Fibroblast of lung (primary cell): ENCODE data around the gene SH3PXD2A. TPM values are rescaled to one million over a fixed set of nuclear protein-coding genes. Genes with fewer than 3 reads are reported as not detected.

Experiments used
- DNase-seq, 2 donors: peaks; one replicate each; pipeline versions ENCODE4 v3.0.0 to v3.0.0-alpha.2; 2010; ENCODE audit warnings: low read depth in 2 of 2
- H2AFZ ChIP-seq: 2 replicates; pipeline ENCODE4 v1.5.1; 2012; ENCODE audit warnings: low read length, control low read depth, inconsistent platforms
- H3K27ac ChIP-seq: 2 replicates; pipeline ENCODE4 v1.5.1; 2011; ENCODE audit warnings: low read length, control low read depth; ENCODE audit not compliant: insufficient read depth
- H3K27me3 ChIP-seq: 2 replicates; pipeline ENCODE4 v1.5.1; 2011; ENCODE audit warnings: mild to moderate bottlenecking, low read length; ENCODE audit not compliant: control insufficient read depth, insufficient read depth
- H3K36me3 ChIP-seq: 2 replicates; pipeline ENCODE4 v1.5.1; 2011; ENCODE audit warnings: low read length; ENCODE audit not compliant: control insufficient read depth, insufficient read depth
- H3K4me1 ChIP-seq: 2 replicates; pipeline ENCODE4 v1.5.1; 2011; ENCODE audit warnings: low read length; ENCODE audit not compliant: control insufficient read depth, insufficient read depth; ENCODE audit errors: extremely low read depth
- H3K4me2 ChIP-seq: 2 replicates; pipeline ENCODE4 v1.5.1; 2011; ENCODE audit warnings: low read length, control low read depth; ENCODE audit not compliant: insufficient read depth; ENCODE audit errors: extremely low read depth
- H3K4me3 ChIP-seq, 4 experiments: fragments of 200-600 bp in 1 of 4; sonication (generic) in 1 of 4; replicated peaks in 1 of 4; 2 replicates each; pipeline ENCODE4 v1.5.1; 2011 to 2016; ENCODE audit warnings: low read length in 4 of 4, low read depth in 3 of 4, mild to moderate bottlenecking in 3 of 4, control low read depth in 2 of 4, inconsistent platforms in 1 of 4, mixed read lengths in 1 of 4; ENCODE audit not compliant: insufficient read depth in 1 of 4; ENCODE audit errors: control extremely low read depth in 1 of 4
- H3K79me2 ChIP-seq: 2 replicates; pipeline ENCODE4 v1.5.1; 2012; ENCODE audit warnings: mild to moderate bottlenecking, low read length, inconsistent platforms; ENCODE audit not compliant: control insufficient read depth, insufficient read depth
- H3K9ac ChIP-seq: 2 replicates; pipeline ENCODE4 v1.5.1; 2011; ENCODE audit warnings: mild to moderate bottlenecking, low read length, control low read depth; ENCODE audit not compliant: insufficient read depth
- H3K9me3 ChIP-seq: 2 replicates; pipeline ENCODE4 v1.5.1; 2012; ENCODE audit warnings: low read depth, low read length; ENCODE audit not compliant: control insufficient read depth, insufficient read depth
- H4K20me1 ChIP-seq: 2 replicates; pipeline ENCODE4 v1.5.1; 2011; ENCODE audit warnings: low read length; ENCODE audit not compliant: control insufficient read depth, insufficient read depth; ENCODE audit errors: extremely low read depth
- CTCF ChIP-seq, 2 donors: IDR thresholded peaks in 1 of 2; conservative IDR thresholded peaks in 1 of 2; 1 replicate in 1 of 2; 2 replicates in 1 of 2; pipeline ENCODE4 v1.5.1; 2011 to 2012; ENCODE audit warnings: low read length in 2 of 2, control low read depth in 1 of 2, inconsistent platforms in 1 of 2, low read depth in 1 of 2, mild to moderate bottlenecking in 1 of 2
- EZH2 ChIP-seq: IDR thresholded peaks from 2 replicates; pipeline ENCODE4 v1.5.1; 2012; ENCODE audit warnings: low read length, control low read depth, mild to moderate bottlenecking; ENCODE audit errors: missing control alignments
- polyA plus RNA-seq, 2 donors: library from polyadenylated mRNA; depleted of rRNA in 1 of 2; stranded (reverse) in 1 of 2; unstranded in 1 of 2; fragments of >200 nt; gene quantifications; 2 replicates each; pipeline ENCODE4 v1.2.1, GENCODE V29; 2011 to 2012; ENCODE audit warnings: missing spikeins in 1 of 2
- total RNA-seq: library from RNA; depleted of rRNA; stranded (reverse); fragments of >200 nt; gene quantifications from 2 replicates; pipeline ENCODE4 v1.2.1, GENCODE V29; 2014

SH3PXD2A gene
- total and polyA plus RNA-seq, 2 donors (not counting 1 experiment from before 2014, with no cell fraction given) = 25.5 to 33.2 TPM

DNA sequence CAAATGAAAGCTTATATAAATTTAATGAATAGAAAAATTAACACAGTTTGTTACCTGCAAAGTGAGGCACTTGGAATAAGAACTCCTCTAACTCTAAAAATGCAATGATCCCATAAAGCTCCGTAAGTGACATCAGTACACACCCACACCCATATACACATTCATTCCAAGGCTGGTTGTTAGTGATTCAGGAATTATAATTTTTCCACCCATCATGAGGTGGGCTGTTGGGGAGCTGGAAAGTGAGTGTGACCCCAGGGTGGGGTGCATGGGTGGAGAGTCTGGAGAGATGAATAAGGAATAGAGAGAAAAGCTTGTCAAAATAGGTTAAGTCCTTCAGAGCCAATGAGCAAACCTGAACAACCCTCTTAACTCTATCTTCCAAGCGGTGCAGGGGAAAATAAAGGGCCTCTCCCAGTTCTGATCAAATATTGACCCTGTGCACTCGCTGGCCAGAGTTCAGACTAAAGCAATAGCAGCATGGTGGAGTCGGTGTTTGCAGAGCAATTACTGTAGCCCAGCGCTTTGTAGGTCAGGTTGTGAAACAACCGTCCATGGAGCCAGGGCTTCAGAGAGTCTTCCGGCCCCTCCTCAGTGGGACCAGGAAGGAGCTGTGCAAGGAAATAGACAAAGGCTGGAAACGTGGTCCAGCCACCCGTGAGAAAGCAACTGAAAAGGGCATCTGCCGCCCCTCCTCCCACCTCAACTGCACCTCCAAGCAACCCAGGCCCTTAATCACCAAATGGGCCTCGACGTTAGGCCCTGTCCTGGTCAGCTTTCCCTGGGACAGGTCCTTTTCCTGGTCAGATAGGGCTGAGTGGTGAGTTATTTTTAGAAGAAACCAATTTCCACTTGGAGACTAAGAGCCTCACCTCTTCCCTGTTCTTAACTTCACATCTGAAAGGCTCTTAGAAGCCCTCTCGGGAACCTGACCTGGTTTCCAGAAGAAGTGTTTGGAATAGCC lies 61.2 kb downstream of the SH3PXD2A start:
- no peak for DNase-seq
- H4K20me1 ChIP-seq = no peaks in the 10 kb centered on the region
- no peak overlapping the region for H2AFZ ChIP-seq
- no peaks in the 10 kb centered on the region for H3K4me1 ChIP-seq
- H3K9me3 ChIP-seq = no peaks in the 10 kb centered on the region
- no peak for TF ChIP-seq EZH2
- no peak for TF ChIP-seq CTCF (conservative IDR thresholded peaks at IDR 0.05 in 1 of 2, IDR thresholded peaks at IDR 0.05 in 1 of 2; ENCODE audit: low read depth in 1 of 2, low read length in 2 of 2)
- no peaks in the 10 kb centered on the region for H3K79me2 ChIP-seq
- H3K27ac ChIP-seq = no peak overlapping the region
- no peaks in the 10 kb centered on the region for H3K36me3 ChIP-seq
- H3K4me3 ChIP-seq = no peak overlapping the region
- no peak overlapping the region for H3K4me2 ChIP-seq
- H3K9ac ChIP-seq = no peak overlapping the region
- no peaks in the 10 kb centered on the region for H3K27me3 ChIP-seq

DNA sequence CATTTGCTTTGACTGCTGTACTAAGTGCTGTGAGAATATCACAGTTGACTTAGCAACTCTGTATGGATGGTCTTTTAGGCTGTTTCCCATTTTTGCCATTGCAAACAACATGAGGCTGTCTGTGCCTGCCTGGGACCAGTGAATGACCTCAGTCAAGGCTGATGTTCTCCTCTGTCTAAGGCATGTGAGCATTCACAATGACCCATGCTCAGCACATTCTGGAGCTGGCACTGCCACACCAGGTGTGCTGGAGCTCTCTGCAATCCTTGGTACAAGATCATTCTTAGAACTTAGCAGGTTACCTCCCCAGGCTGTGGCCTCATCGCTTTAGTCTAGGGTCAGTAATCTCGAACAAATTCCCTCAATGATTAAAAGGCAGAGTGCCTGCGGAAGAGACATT lies 61.9 kb downstream of the SH3PXD2A start:
- no peaks in the 10 kb centered on the region for H3K79me2 ChIP-seq
- H3K9me3 ChIP-seq = no peaks in the 10 kb centered on the region
- no peak for TF ChIP-seq CTCF (conservative IDR thresholded peaks at IDR 0.05 in 1 of 2, IDR thresholded peaks at IDR 0.05 in 1 of 2; ENCODE audit: low read depth in 1 of 2, low read length in 2 of 2)
- no peak for TF ChIP-seq EZH2
- H3K4me2 ChIP-seq = no peak overlapping the region
- no peaks in the 10 kb centered on the region for H3K4me1 ChIP-seq
- H3K9ac ChIP-seq = no peak overlapping the region
- no peaks in the 10 kb centered on the region for H3K36me3 ChIP-seq
- H3K27ac ChIP-seq = no peak overlapping the region
- H3K27me3 ChIP-seq = no peaks in the 10 kb centered on the region
- no peak for DNase-seq
- no peaks in the 10 kb centered on the region for H4K20me1 ChIP-seq
- no peak overlapping the region for H2AFZ ChIP-seq
- no peak overlapping the region for H3K4me3 ChIP-seq

- Histone ChIP-seq H3K27ac (no peak overlapping the region), H3K9me3 (no peaks in the 10 kb centered on the region), H3K27me3 (no peaks in the 10 kb centered on the region), H3K9ac (no peak overlapping the region), H3K4me2 (no peak overlapping the region), H3K79me2 (no peaks in the 10 kb centered on the region), H3K4me3 (no peak overlapping the region), H3K4me1 (no peaks in the 10 kb centered on the region), H2AFZ (no peak overlapping the region), H4K20me1 (no peaks in the 10 kb centered on the region), H3K36me3 (no peaks in the 10 kb centered on the region)
- TF ChIP-seq EZH2 (no peak), CTCF (conservative IDR thresholded peaks at IDR 0.05 in 1 of 2, IDR thresholded peaks at IDR 0.05 in 1 of 2; ENCODE audit: low read depth in 1 of 2, low read length in 2 of 2) (no peak)
- peak in 1 of 2 donors; percentile 27 for DNase-seq
Observed at GRCh38 chr10:103792547-103792946, 62.8 kb downstream of the SH3PXD2A start.
